ENCODE data around the gene BTBD9.

GRCh38 chr6:38143191-38144150 is 496.3 kb downstream of the BTBD9 start:
- no peak for TF ChIP-seq EZH2 (IDR thresholded peaks at IDR 0.05; ENCODE audit: insufficient read depth, poor library complexity, severe bottlenecking)
- no peak for TF ChIP-seq EZH2phosphoT487 (IDR thresholded peaks at IDR 0.05; ENCODE audit: insufficient read depth, low read depth)

Data from GM23248 (cell line).